Inflammatory macrophage (primary cell): ENCODE data around the gene OLR1.
"Not testable (repeated sequence)": the region's sequence is repeated elsewhere in the genome, so short reads cannot be mapped to it uniquely, and the experiment has no call there.

ENCODE experiments used
- DNase-seq, 2 donors: peaks; one replicate each; pipeline ENCODE4 v3.0.0-alpha.2; 2020 to 2022
- total RNA-seq, 18 experiments: gene quantifications; one replicate each; lab custom pipeline; 2026; ENCODE audit warnings: mixed read lengths in 6 of 18, inconsistent platforms in 2 of 18; lab: John Stamatoyannopoulos, UW

Gene OLR1
- total RNA-seq: 16.0 to 675 (median 218) reads per million in 18 experiments

DNA sequence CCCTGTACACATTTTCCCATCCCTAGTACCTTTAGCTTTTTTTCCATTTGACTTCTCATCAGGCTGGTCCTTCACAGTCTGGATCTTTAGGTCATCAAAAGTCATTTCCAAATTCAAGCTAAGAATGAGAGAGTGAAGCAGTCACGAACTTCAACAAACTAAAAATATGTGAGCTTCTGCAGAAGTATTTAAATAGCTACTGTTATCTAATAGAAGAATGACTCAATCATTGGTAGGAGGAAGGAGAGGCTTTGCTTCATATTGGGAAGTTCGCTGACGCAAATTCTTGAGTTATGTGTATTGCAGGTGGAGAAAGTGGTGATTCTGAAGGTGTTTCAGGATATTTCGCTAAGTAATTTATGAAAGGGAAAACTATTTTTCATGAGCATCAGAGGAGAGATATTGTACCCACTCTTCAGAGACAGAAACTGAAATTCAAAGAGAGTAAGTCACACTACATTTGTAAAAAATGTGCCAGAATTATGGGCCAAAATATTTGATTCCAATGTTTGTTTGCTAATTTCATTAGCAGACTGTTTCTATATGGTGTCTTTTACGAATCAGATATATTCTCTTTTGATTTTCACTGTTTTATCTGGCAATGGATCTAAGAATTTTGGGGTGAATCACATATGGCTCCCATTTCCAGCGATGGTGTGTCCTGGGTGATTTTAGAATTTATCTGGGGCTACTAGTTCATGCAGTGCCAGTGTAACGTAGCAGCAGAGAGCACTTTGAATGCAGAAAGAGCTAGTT lies at the start of gene OLR1:
TSS of gene OLR1 (minus strand) at position 160 of the 756 bp plus-strand sequence. CDS start at position 105, 55 bp downstream.
- peak; percentile 61 to 74 for DNase-seq

DNA sequence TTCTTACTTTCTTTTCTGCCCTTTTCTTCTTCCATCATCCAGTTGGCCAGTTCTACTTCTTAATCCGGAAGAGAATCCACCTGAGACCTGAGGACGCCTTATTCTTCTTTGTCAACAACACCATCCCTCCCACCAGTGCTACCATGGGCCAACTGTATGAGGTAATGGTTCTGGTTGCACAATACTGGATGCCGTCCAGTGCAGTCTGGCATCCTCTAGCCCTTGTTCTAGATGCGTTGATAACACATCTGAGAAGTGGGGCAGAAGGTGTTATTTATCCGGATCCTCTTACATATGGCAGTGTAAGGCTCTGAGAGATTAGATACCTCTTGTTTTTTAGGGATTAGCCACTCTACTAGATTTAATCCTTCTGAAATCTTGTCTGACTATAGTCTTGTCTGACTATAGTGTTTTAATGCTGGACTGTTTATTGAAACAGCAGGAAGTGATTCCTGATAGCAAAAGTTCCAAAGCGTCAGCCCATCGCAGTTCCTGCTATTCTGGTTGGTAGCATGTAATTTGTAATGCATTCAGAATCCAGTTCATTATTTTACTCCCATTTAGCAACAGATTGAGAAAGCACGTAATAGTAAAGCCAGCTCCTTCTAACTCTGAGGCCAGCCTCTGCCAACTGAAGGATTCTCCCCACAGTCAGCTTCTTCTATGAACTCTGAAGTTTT lies 48.6 kb upstream of the OLR1 start:
- DNase-seq: peak in 1 of 2 donors; percentile 26

DNA sequence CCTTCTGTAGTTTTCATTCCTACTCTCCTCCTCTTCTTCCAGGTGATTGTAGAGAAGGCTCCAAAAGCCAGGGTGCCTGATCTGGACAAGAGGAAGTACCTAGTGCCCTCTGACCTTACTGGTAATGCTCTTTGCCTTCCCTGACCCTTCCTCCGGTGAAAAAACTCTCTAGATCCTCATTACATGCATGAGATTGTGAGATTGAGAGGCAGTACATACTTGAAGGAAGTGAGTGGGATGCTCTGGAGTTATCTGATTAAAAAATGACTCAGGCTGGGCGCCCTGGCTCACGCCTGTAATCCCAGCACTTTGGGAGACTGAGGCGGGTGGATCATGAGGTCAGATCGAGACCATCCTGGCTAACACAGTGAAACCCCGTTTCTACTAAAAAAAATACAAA lies 46.1 kb upstream of the OLR1 start:
- DNase-seq: peak; percentile 56 to 64

DNA sequence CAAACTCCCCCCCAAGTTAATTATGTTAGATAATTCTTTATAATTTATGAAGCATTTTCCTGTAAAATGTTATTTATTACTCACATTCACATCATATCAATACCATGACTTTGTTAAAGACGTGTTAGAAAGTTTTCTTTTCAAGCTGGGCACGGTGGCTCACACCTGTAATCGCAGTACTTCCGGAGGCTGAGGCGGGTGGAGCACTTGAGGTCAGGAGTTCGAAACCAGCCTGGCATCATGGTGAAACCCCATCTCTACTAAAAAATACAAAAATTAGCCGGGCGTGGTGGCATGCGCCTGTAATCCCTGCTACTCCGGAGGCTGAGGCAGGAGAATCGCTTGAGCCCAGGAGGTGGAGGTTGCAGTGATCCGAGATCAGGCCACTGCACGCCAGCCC lies 44.0 kb upstream of the OLR1 start:
- DNase-seq: not testable (repeated sequence)

DNA sequence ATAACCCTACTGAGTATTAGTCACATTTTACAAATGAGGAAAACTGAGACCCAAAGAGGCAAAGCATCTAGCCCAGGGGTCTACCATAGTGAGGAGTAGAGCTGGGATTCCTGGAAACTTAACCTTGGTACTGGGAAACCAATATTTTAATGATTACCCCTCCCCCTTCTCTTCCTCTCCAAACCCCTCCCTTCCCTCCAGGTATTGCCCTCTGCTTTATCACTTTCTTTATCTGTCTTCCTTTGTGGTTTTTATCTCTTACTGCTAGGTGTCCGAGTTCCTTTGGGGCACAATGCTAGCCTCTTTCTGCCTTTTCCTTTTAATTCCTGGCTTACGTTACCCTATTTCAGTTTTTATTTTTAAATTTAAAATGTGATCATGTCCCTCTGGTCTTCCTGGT lies 43.5 kb upstream of the OLR1 start:
- DNase-seq: no peak

DNA sequence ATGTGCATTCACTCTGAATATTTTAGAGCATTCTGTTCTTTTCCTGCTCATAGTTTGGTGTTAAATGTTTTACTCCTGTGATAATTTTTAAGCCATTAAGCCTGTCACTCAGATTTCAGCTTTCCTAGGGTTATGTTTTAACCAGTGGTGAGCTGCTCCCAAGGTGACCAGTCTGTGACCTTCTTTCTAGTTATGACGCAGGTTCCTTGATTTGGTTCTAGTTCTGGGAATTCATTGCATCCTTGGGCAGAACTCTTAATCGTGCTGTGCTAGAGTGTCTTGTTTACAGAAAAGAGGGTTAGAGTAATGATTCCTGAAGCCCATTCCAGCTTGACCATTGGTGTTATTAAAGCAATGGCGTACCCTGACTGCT lies 42.9 kb upstream of the OLR1 start:
- peak; percentile 42 to 53 for DNase-seq

DNA sequence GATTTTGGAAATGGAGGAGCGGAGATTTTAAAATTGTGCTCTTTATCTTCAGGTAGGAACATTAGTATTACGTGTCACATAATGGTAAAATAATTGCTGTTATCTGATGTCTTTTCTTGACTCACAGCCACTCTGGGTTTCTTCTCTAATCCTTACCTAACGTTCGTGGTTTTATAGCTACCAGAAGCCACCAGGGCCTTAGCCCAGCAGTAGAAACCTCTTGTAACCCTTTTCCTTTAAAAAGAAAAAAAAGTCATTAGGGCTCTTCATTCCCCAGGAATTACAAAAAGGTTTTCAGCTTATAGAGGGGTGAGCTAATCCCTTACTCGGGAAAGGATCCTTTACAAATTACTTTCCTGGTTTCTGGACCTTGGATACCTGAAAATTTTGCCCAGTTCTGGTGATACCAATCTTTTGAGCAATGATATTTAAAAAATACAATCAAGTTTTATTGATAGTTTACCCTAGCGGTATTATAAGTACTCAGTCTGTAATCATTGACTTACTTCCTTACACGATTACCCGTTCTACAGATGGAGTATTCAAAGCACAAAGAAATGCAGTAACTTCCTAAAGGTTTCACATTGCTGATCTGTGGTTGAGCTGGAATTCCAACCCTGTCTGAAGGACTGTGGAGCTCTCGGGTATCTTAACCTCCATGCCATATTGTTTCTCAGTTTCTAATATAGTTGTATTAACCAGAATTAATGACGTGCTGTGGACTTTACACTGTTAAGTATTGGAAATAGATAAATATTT lies 42.4 kb upstream of the OLR1 start:
- peak; percentile 9 to 22 for DNase-seq

DNA sequence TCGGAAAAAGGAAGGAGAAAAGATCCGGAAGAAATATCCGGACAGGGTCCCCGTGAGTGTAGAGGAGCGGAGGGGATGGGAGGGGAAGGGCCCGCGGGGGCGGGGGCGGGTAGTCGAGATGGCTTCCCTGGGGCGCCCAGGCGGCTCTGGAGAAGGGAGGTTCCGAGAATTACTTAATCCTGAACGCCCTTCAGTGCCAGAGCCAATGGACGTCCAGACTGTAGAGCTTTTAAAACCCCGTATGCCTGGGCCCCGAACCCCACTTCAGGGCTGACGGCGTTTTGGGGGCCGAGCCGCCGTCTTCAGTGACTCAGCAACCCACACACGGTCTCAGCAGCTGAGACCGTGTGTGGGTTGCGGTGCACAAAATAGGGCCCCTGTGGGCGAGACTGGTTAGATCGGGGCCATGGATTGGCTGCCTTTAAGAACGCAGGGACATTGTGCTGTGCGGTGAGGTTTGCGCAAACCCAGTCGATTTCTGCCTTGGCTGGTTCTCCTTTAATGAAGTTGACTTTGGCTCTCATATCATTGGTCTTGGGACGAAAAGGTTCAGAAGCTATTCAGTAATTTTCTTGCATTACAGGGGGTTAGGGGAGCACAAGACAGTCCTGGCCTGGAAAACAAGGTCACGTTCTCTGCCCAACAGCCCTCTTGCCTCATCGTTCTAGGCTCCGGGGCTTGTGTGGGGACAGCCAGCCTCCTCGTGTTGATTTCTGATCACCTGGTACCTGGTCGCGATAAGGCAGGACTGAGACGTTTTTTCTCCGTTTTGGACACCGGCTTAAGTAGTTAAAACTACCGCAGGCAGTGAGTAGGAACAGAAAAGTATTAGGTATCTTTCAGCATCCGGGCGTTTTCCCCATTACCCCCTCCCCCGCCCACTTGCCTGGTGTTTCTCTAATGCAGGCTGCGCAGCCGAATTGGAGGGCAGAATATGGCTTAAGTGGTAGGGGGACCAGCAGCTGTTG lies 41.5 kb upstream of the OLR1 start:
- peak; percentile 97 to 99 for DNase-seq

DNA sequence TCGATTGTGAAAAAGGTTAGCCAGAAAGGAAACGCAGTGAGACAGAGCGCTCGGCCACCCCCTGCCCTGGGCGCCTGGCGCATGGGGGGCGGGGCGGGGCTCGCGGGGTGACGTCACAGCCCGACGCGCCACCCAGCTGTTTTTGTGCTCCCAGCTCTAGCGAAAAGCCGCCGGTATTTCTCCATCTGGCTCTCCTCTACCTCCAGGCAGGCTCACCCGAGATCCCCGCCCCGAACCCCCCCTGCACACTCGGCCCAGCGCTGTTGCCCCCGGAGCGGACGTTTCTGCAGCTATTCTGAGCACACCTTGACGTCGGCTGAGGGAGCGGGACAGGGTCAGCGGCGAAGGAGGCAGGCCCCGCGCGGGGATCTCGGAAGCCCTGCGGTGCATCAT lies 40.8 kb upstream of the OLR1 start, which contains the start of gene GABARAPL1:
TSS of gene GABARAPL1 (plus strand) at position 139 of the 393 bp plus-strand sequence. CDS start at position 392, 253 bp downstream.
- peak; percentile 82 to 85 for DNase-seq

DNA sequence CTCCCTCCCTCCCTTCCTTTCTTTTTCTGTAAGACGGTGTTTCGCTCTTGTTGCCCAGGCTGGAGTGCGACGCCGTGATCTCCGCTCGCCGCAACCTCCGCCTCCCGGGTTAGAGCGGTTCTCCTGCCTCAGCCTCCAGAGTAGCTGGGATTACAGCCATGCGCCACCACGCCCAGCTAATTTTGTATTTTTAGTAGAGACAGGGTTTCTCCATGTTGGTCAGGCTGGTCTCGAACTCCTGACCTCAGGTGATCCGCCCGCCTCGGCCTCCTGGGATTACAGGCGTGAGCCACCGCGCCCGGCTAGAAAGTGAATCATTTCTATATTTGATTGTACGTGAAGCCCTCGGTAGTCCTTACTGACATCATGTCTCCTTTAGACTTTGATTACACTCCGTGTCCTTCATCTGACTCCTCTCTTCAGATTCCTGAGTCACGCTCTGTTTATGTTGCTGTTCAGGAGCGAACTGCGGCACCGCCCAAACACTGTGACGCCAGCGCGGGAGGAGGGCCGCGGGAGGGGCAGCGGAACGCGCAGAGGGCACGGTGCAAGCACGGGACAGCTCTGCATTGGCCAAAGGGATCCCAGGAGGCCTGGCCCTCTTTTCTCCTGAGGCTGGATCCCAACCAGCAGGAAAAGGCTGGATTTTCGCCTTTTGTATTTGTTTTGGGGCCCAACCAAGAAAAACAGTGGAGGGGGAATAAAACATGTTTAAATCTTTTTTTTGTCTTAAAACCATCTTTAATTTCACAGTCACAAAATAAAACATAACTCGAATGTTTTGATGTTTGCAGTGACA lies 40.2 kb upstream of the OLR1 start:
- peak; percentile 98 to 99 for DNase-seq

DNA sequence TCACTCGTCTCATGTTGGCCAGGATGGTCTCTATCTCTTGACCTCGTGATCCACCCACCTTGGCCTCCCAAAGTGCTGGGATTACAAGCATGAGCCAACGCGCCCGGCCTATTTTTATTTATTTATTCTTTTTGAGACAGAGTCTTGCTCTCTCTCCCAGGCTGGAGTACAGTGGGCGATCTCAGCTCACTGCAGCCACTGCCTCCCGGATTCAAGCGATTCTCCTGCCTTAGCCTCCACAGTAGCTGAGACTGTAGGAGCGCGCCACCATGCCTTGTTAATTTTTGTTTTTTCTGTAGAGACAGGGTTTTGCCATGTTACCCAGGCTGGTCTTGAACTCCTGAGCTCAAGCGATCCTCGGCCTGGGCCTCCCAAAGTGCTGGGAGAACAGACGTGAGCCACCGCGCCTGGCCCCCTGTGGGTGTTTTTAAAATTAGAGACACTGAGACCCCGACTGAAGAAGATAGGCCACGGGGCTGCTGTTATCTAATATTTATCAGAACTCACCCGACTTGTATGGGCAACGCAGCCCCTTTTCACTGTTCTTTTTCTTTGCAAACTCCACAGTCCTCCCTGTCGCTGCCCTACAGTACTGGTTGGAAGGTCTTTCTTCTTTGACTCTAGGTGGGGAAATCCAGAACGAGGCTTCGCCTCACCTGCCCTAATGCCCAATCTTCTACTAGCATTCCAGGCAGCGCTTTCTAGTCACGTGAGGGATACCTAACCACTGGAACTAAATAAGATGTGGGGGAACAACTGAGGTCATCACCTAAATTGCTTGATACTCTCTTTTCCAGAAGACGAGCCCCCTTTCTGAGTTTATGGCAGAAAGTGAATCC lies 39.4 kb upstream of the OLR1 start:
- no peak for DNase-seq

DNA sequence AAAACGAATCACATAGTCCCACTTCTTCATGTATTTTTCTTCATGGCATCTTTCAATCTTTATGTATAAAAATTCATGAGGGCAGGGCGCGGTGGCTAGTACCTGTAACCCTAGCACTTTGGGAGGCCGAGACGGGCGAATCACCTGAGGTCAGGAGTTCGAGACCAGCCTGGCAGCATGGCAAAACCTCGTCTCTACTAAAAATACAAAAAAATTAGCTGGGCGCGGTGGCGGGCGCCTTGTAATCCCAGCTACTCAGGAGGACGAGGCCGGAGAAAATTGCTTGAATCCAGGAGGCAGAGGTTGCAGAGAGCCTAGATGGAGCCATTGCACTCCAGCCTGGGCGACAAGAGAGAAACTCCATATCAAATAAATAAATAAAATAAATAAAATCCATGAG lies 38.3 kb upstream of the OLR1 start:
- no peak for DNase-seq

DNA sequence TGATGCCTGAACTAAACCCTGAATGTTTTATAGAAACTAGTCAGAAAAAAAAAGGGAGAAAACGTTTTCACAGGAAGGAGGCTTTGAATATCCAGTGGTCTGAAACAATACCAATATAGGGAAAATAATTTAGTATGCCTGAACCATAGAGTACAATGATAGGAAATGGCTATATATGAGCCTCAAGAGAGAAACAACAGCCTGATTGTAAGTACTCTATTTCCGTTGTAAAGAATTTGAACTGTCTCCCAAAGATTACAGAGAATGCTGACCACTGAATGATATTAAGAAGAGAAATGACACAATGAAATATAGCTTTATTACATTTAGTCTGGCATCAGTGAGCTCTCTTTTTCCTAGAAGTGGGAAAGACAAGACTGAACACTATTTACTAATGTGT lies 35.2 kb upstream of the OLR1 start:
- DNase-seq: no peak

DNA sequence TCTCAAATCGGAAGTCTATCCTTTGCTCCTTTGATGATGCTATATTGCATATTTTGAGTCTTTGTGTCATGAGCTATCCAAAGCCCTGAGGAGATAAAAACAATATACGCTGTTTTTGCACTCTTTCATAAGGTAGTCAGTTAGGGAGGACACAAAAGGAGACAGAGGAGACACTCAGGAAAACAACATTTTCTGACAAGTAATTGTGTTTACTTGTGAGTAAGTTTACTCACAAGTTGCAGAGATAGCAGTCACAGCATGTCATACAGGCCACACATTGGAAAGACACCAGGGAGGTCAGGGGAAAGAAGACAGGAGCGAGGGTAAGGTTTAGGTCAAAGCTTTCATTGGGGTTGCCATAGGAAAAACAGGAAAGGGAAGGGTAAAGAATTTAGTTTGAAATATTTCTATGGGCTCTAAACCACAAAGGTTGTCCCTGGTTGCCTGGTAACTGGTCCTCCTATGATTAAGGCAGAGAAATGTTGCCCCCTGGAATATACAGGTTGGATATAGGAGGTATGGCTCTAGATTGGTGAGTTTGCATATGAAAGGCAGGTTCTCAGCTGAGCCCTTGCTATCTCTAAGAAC lies 33.4 kb upstream of the OLR1 start:
- no peak for DNase-seq

DNA sequence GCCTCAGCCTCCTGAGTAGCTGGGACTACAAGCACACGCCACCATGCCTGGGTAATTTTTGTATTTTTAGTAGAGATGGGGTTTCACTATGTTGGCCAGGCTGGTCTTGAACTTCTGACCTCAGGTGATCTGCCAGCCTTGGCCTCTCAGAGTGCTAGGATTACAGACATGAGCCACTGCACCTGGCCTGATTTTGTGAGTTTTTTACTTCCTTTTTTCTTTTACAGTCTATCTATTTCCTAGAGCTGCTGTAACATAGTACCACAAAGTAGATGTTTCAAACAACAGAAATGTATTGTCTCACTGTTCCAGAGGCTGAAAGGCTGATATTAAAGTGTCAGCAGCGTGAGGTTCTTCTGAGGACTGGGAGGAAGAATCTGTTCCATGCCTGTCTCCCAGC lies 32.6 kb upstream of the OLR1 start:
- DNase-seq: not testable (repeated sequence)

DNA sequence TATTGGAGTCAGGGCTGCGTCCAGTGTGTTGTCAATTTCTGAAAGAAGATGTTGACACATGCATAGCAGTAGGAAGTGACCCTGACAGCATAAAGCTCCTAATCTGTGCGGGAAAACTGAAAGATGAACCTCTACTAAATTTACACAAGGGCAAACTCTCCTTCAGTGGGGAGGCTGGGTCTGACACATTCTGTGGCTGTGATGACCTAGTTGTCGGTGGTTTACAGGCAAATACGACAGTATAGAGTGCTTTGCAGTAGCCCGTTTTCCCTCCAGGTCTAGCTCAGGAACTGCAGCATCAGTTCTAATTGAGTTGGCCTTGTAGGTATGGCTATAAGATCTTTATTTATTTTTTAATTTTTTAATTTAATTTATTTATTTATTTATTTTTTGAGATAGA lies 25.9 kb upstream of the OLR1 start:
- no peak for DNase-seq

DNA sequence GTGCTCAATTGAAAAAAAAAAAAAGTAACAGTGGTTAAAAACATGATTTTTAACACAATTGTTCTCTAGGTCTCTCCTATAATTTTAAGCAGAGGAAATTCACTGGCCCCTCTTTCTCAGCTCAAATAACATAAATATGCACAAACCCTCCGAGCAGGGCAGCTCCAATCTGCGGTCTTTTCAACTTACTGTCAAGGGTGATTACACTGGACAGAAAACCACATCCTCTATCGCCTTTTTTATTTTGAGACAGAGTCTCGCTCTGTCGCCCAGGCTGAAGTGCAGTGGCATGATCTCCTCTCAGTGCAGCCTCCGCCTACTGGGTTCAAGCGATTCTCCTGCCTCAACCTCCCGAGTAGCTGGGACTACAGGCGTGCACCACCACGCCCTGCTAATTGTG lies 24.3 kb upstream of the OLR1 start:
- peak; percentile 39 to 41 for DNase-seq

DNA sequence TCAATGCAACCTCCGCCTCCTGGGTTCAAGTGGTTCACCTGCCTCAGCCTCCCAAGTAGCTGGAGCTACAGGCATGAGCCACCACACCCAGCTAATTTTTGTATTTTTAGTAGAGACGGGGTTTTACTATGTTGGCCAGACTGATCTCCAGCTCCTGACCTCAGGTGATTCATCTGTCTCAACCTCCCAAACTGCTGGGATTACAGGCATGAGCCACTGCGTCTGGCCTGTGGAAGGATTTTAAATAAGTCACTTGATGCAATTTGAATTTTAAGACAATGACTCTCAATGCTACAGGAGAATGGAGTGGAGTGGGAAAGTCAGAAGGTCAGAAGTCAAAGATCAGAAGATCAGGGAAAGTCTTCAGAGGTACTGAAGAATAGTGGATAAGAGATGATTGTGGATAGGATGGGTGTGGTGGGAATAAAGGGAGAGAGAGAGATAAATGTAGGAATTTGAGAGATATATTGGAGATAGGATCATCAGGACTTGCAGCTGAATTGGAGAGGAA lies 22.3 kb upstream of the OLR1 start:
- DNase-seq: no peak

DNA sequence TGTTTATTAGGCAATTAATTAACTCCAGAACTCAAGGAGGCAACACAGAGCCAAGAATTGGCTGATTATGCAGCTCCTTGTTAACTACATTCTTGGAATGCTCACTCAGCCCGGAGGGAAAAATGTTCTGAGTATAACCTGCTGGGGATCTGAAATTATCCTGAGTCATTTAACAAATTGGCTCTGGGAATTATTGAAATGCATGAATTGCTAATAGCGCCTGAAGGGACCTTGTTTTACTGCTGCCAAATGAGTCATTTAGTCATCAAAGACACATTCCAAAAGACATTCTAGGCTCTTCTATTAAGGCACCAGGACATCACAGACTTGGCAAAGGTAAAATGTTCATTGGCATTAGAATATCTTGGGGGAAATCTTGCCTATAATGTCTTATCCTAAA lies 19.9 kb upstream of the OLR1 start:
- no peak for DNase-seq
